ENCODE results near the gene SHISA4. TPM values are rescaled to one million over a fixed set of nuclear protein-coding genes. Genes with fewer than 3 reads are reported as not detected.
"Not testable (repeated sequence)": the region's sequence is repeated elsewhere in the genome, so short reads cannot be mapped to it uniquely, and the experiment has no call there.

Gene SHISA4
- 8.3 to 11.5 TPM (median 9.8 TPM) in 3 replicates for total RNA-seq

- DNase-seq (ENCODE audit: low spot score in 2 of 2, unreplicated experiment in 2 of 2), result peak in 1 of 2 experiments; percentile 50
- Mint-ChIP-seq H3K27ac (no peak within 1 kb of the TSS), H3K36me3 (no peaks in the 10 kb centered on the region), H3K4me1 (peaks cover 10% of the 10 kb centered on the region), H3K27me3 (ENCODE audit: low read depth) (peaks cover 15% of the 10 kb centered on the region), H3K9me3 (no peaks in the 10 kb centered on the region), H3K4me3 (peak within 1 kb of the TSS; percentile 73)
- no peak for TF ChIP-seq CTCF (IDR thresholded peaks at IDR 0.05; ENCODE audit: unreplicated experiment)
These were observed at the start of gene SHISA4 for GRCh38 chr1:201888282-201889089. SHISA4 (plus strand) TSS chr1:201888898; CDS start chr1:201888995, 97 bp downstream.

GRCh38 chr1:201839089-201839488 is 49.6 kb upstream of the SHISA4 start:
- not testable (repeated sequence) for H3K4me1 Mint-ChIP-seq; DNase-seq (ENCODE audit: low spot score in 2 of 2, unreplicated experiment in 2 of 2); H3K4me3 Mint-ChIP-seq; H3K36me3 Mint-ChIP-seq; H3K27me3 Mint-ChIP-seq (ENCODE audit: low read depth); H3K9me3 Mint-ChIP-seq; H3K27ac Mint-ChIP-seq

GRCh38 chr1:201840055-201840454 is 48.6 kb upstream of the SHISA4 start:
- no peaks in the 10 kb centered on the region for H3K9me3 Mint-ChIP-seq
- no peaks in the 10 kb centered on the region for H3K27me3 Mint-ChIP-seq (ENCODE audit: low read depth)
- peaks cover 2% of the 10 kb centered on the region for H3K4me1 Mint-ChIP-seq
- no peak overlapping the region for H3K4me3 Mint-ChIP-seq
- DNase-seq (ENCODE audit: low spot score in 2 of 2, unreplicated experiment in 2 of 2), result no peak
- H3K27ac Mint-ChIP-seq, result no peak overlapping the region
- TF ChIP-seq CTCF (IDR thresholded peaks at IDR 0.05; ENCODE audit: unreplicated experiment), result no peak
- H3K36me3 Mint-ChIP-seq, result peaks cover 6% of the 10 kb centered on the region

GRCh38 chr1:201840490-201840889 is 48.2 kb upstream of the SHISA4 start:
- no peak overlapping the region for H3K27ac Mint-ChIP-seq
- H3K4me3 Mint-ChIP-seq, result no peak overlapping the region
- DNase-seq (ENCODE audit: low spot score in 2 of 2, unreplicated experiment in 2 of 2), result no peak
- TF ChIP-seq CTCF (IDR thresholded peaks at IDR 0.05; ENCODE audit: unreplicated experiment), result no peak
- H3K36me3 Mint-ChIP-seq, result peaks cover 6% of the 10 kb centered on the region
- H3K4me1 Mint-ChIP-seq, result peaks cover 2% of the 10 kb centered on the region
- no peaks in the 10 kb centered on the region for H3K27me3 Mint-ChIP-seq (ENCODE audit: low read depth)
- H3K9me3 Mint-ChIP-seq, result no peaks in the 10 kb centered on the region

- TF ChIP-seq CTCF (IDR thresholded peaks at IDR 0.05; ENCODE audit: unreplicated experiment), result no peak
- Mint-ChIP-seq H3K27me3 (ENCODE audit: low read depth) (no peaks in the 10 kb centered on the region), H3K27ac (no peak overlapping the region)
These were observed 47.3 kb upstream of the SHISA4 start for GRCh38 chr1:201841265-201841912.

GRCh38 chr1:201842472-201843027 is 46.1 kb upstream of the SHISA4 start:
- H3K4me3 Mint-ChIP-seq, result no peak overlapping the region
- DNase-seq (ENCODE audit: low spot score in 2 of 2, unreplicated experiment in 2 of 2), result no peak
- no peaks in the 10 kb centered on the region for H3K9me3 Mint-ChIP-seq
- no peak for TF ChIP-seq CTCF (IDR thresholded peaks at IDR 0.05; ENCODE audit: unreplicated experiment)
- peaks cover 9% of the 10 kb centered on the region for H3K36me3 Mint-ChIP-seq
- H3K4me1 Mint-ChIP-seq, result peaks cover 2% of the 10 kb centered on the region
- H3K27ac Mint-ChIP-seq, result no peak overlapping the region
- H3K27me3 Mint-ChIP-seq (ENCODE audit: low read depth), result no peaks in the 10 kb centered on the region

More at GRCh38 chr1:201841265-201841912, 47.3 kb upstream of the SHISA4 start:
- Mint-ChIP-seq H3K9me3 (no peaks in the 10 kb centered on the region), H3K4me1 (peaks cover 2% of the 10 kb centered on the region), H3K36me3 (peaks cover 6% of the 10 kb centered on the region), H3K4me3 (no peak overlapping the region)
- no peak for DNase-seq (ENCODE audit: low spot score in 2 of 2, unreplicated experiment in 2 of 2)

Data from mesothelial cell of epicardium (in vitro differentiated cells).